HL-60 (cell line): ENCODE measurements around the gene RNF5.

Experiments used
- DNase-seq, 2 experiments: peaks; one replicate each; pipeline ENCODE4 v3.0.0-alpha.2; 2010 to 2020; ENCODE audit warnings: low read depth in 1 of 2, low spot score in 1 of 2
- H3K27ac ChIP-seq: fragments of 250-450 bp; sonication (Bioruptor Pico); replicated peaks from 2 replicates; pipeline ENCODE4 v1.5.1; 2020; ENCODE audit warnings: mild to moderate bottlenecking, moderate library complexity
- H3K27me3 ChIP-seq: fragments of 250-450 bp; sonication (Bioruptor Pico); 2 replicates; pipeline ENCODE4 v1.5.1; 2021; ENCODE audit warnings: mild to moderate bottlenecking, moderate library complexity; ENCODE audit not compliant: insufficient read depth, poor library complexity, severe bottlenecking
- H3K4me3 ChIP-seq: replicated peaks from 2 replicates; pipeline ENCODE4 v1.5.1; 2011; ENCODE audit warnings: mild to moderate bottlenecking, control low read depth, low read length; ENCODE audit not compliant: insufficient read depth
- GABPA ChIP-seq: IDR thresholded peaks from 2 replicates; pipeline ENCODE4 v1.6.1; 2012; ENCODE audit warnings: low read depth
- POLR2AphosphoS5 ChIP-seq: IDR thresholded peaks from 2 replicates; pipeline ENCODE4 v1.6.1; 2012; ENCODE audit warnings: low read depth
- SPI1 ChIP-seq: IDR thresholded peaks from 2 replicates; pipeline ENCODE4 v1.6.1; 2012; ENCODE audit warnings: low read depth, mild to moderate bottlenecking, borderline replicate concordance
- TF ChIP-seq, protein P1 (sequence below): IDR thresholded peaks from 2 replicates; pipeline ENCODE4 v1.6.1; 2012; ENCODE audit warnings: low read depth; ENCODE audit not compliant: insufficient replicate concordance
- TF ChIP-seq, protein P2 (sequence below): IDR thresholded peaks from one replicate; pipeline ENCODE4 v1.5.1; 2011; ENCODE audit warnings: low read length, control low read depth, inconsistent platforms; ENCODE audit not compliant: insufficient read depth

Gene RNF5

DNA sequence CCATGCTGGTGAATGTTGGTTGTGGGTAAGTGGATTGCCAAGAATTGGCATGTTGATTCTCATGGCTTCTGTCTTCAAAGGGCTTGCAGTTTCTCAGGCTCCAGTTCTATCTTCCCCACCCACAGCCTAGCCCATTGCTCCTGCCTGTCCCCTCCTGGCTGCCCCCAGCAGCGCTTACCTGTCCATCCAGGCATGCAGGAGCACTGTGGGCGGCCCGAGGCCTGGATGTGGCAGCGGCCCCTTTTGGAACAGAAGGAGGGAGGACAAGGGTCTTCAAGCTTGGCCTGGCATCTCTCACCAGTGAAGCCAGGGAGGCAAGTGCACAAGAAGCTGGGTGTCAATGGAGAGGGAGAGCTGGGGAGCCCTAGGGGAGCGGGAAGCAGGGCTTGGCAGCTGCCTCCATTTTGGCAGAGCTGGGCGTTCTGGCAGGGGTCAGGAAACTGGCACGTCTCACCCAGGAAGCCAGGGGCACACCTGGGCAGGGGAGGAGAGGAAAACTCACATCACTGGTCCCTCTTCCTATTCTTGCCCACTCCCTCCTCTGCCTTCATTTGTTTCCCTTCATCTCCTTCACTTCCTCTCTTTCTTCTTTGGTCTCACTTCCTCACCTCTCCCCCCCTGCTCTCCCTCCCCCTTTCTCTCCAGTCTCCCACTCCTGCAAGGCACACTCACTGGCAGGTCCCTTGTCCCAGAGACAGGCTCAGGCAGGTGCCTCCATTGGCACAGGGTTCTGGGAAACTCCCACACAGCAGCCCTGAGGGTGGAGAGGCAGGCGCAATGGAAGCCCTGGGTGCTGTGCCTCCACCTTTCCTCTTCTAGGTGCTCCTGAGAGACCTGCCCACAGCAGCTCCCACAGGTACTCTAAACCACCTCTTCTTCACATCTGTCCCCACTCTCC is 44.4 kb downstream of the RNF5 start:
- TF ChIP-seq, protein P1, sequence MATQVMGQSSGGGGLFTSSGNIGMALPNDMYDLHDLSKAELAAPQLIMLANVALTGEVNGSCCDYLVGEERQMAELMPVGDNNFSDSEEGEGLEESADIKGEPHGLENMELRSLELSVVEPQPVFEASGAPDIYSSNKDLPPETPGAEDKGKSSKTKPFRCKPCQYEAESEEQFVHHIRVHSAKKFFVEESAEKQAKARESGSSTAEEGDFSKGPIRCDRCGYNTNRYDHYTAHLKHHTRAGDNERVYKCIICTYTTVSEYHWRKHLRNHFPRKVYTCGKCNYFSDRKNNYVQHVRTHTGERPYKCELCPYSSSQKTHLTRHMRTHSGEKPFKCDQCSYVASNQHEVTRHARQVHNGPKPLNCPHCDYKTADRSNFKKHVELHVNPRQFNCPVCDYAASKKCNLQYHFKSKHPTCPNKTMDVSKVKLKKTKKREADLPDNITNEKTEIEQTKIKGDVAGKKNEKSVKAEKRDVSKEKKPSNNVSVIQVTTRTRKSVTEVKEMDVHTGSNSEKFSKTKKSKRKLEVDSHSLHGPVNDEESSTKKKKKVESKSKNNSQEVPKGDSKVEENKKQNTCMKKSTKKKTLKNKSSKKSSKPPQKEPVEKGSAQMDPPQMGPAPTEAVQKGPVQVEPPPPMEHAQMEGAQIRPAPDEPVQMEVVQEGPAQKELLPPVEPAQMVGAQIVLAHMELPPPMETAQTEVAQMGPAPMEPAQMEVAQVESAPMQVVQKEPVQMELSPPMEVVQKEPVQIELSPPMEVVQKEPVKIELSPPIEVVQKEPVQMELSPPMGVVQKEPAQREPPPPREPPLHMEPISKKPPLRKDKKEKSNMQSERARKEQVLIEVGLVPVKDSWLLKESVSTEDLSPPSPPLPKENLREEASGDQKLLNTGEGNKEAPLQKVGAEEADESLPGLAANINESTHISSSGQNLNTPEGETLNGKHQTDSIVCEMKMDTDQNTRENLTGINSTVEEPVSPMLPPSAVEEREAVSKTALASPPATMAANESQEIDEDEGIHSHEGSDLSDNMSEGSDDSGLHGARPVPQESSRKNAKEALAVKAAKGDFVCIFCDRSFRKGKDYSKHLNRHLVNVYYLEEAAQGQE = no peak
- peak; percentile 47; the same call in 1 of the 2 replicates for TF ChIP-seq SPI1
- H3K27me3 ChIP-seq = no peaks in the 10 kb centered on the region
- H3K4me3 ChIP-seq = no peak overlapping the region
- DNase-seq = no peak
- no peak overlapping the region for H3K27ac ChIP-seq

DNA sequence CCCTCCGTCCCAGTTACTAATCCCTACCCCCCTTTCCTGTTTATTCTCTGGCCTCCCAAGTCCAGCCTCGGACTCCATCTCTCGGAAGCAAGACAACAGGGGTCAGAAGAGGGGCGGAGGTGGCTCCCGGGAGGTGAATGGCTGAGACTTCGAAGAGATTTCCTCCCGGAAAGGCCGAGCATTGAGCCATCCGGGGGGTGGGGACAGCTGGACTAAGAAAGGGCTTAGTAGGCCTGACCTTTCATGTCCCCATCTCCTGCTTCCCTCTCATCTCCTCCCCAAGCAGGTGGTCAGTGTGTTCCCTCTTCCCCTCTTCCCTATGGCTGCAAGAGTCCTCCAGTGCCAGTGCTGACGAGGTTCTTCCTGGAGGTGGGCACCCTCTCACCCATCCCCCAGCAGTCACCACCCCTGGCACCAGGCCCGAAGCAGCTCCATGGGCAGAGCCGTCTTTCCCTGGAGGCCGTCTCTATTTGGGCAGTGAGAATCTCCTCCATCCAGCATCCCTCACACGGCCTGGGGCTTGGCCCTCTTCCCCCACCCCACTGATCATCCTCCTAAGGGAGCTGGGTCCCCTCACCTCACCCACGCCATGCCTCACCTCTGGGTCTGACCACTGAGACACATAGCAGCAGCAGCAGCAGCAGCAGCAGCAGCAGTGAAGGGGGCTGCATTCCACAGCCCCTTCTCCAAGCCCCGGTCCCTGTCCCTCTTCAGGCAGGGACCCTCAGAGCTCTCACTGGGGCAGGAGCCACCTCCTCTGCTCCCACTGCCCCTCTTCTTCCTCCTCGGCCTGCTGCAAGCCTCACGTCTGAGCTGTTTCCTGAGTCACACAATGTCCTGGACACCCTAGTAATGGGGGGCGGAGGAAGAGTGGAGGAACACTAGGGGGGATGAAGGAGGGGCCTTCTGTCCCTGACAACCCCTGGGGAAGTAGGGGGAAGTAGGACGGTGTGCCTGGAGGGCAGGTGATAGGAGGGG is 45.3 kb downstream of the RNF5 start, which contains the start of gene NOTCH4:
NOTCH4 (minus strand) TSS at position 810 of the 978 bp plus-strand sequence; CDS start at position 671, 139 bp downstream.
- TF ChIP-seq, protein P1 = no peak
- H3K27me3 ChIP-seq = no peaks in the 10 kb centered on the region

DNA sequence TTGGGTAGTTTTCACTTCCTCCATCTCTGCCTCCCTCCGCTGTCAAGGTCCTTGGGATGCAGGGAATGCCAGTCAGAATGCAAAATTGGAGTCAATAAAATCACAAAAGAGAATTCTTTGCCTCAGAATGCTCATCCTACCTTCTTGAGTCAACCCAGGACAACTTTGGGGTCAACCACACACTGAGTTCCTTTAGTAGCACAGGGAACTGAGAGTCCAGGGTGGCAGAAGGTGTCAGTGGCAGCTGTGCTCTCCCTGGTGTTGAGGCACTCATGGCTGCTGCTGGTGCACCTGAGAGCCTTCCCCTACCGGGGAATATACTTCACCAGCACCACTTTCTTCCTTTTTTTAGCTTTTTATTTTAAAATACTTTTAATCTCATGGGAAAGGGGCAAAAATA is 46.5 kb downstream of the RNF5 start:
- Histone ChIP-seq H3K4me3 (no peak overlapping the region), H3K27ac (no peak overlapping the region), H3K27me3 (no peaks in the 10 kb centered on the region)
- TF ChIP-seq GABPA (no peak), SPI1 (no peak), POLR2AphosphoS5 (no peak)
- TF ChIP-seq, protein P1 = no peak
- TF ChIP-seq, protein P2, sequence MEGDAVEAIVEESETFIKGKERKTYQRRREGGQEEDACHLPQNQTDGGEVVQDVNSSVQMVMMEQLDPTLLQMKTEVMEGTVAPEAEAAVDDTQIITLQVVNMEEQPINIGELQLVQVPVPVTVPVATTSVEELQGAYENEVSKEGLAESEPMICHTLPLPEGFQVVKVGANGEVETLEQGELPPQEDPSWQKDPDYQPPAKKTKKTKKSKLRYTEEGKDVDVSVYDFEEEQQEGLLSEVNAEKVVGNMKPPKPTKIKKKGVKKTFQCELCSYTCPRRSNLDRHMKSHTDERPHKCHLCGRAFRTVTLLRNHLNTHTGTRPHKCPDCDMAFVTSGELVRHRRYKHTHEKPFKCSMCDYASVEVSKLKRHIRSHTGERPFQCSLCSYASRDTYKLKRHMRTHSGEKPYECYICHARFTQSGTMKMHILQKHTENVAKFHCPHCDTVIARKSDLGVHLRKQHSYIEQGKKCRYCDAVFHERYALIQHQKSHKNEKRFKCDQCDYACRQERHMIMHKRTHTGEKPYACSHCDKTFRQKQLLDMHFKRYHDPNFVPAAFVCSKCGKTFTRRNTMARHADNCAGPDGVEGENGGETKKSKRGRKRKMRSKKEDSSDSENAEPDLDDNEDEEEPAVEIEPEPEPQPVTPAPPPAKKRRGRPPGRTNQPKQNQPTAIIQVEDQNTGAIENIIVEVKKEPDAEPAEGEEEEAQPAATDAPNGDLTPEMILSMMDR = no peak
- DNase-seq = no peak

More for the DNA sequence above, 45.3 kb downstream of the RNF5 start, which contains the start of gene NOTCH4:
- Histone ChIP-seq H3K27ac (no peak within 1 kb of the TSS), H3K4me3 (no peak within 1 kb of the TSS)
- DNase-seq = no peak
